SK-N-MC (cell line): ENCODE measurements around the gene SLC6A11.

Source experiments
- EZH2 ChIP-seq: fragments of 200-600 bp; sonication (generic); IDR thresholded peaks from one replicate; pipeline ENCODE4 v1.6.1; 2017; ENCODE audit warnings: antibody characterized with exemption
- FOXP2 ChIP-seq: optimal IDR thresholded peaks from 2 replicates; pipeline ENCODE3; 2011; ENCODE audit warnings: mild to moderate bottlenecking, moderate library complexity; ENCODE audit not compliant: insufficient read depth; ENCODE audit errors: extremely low read length, control extremely low read depth
- POLR2AphosphoS5 ChIP-seq: IDR thresholded peaks from 2 replicates; pipeline ENCODE4 v1.6.1; 2012; ENCODE audit warnings: mild to moderate bottlenecking, low read depth, low read length, borderline replicate concordance

- TF ChIP-seq FOXP2 = no peak
- TF ChIP-seq EZH2 = no peak
- no peak for TF ChIP-seq POLR2AphosphoS5
These were observed 114.6 kb downstream of the SLC6A11 start for GRCh38 chr3:10930666-10931040.
